ENCODE results near the gene CACNG8. TPM values are rescaled to one million over a fixed set of nuclear protein-coding genes. Genes with fewer than 3 reads are reported as not detected.

Gene CACNG8
- total RNA-seq, 1 experiment from 2014 or later: not detected

Other genes starting within 250 kb of the CACNG8 start
- gene NLRP12, start 138.6 kb upstream of the CACNG8 start, total RNA-seq (2014; rRNA removed; shearing (Covaris generic)): not detected in 2 replicates
- 35.7 and 39.7 TPM in 2 replicates for gene MYADM, start 95.1 kb upstream of the CACNG8 start, total RNA-seq (2014; rRNA removed; shearing (Covaris generic))
- gene PRKCG, start 80.7 kb upstream of the CACNG8 start, total RNA-seq (2014; rRNA removed; shearing (Covaris generic)): not detected in 2 replicates
- gene CACNG7, start 53.7 kb upstream of the CACNG8 start, total RNA-seq (2014; rRNA removed; shearing (Covaris generic)): not detected in 2 replicates
- gene CACNG6, start 28.7 kb downstream of the CACNG8 start, total RNA-seq (2014; rRNA removed; shearing (Covaris generic)): 0.11 TPM in 1 of 2 replicates, not detected in the other
- gene VSTM1, start 101.0 kb downstream of the CACNG8 start, total RNA-seq (2014; rRNA removed; shearing (Covaris generic)): not detected in 2 replicates
- not detected in 2 replicates for gene TARM1, start 118.4 kb downstream of the CACNG8 start, total RNA-seq (2014; rRNA removed; shearing (Covaris generic))
- gene OSCAR, start 137.9 kb downstream of the CACNG8 start, total RNA-seq (2014; rRNA removed; shearing (Covaris generic)): not detected in 2 replicates
- gene NDUFA3, start 139.9 kb downstream of the CACNG8 start, total RNA-seq (2014; rRNA removed; shearing (Covaris generic)): 24.2 and 51.7 TPM in 2 replicates
- 31.7 and 48.5 TPM in 2 replicates for gene TFPT, start 152.7 kb downstream of the CACNG8 start, total RNA-seq (2014; rRNA removed; shearing (Covaris generic))
- gene PRPF31, start 152.8 kb downstream of the CACNG8 start, total RNA-seq (2014; rRNA removed; shearing (Covaris generic)): 70.6 and 79.9 TPM in 2 replicates
- gene CNOT3, start 174.8 kb downstream of the CACNG8 start, total RNA-seq (2014; rRNA removed; shearing (Covaris generic)): 13.9 and 14.2 TPM in 2 replicates
- 15.8 and 18.9 TPM in 2 replicates for gene LENG1, start 196.8 kb downstream of the CACNG8 start, total RNA-seq (2014; rRNA removed; shearing (Covaris generic))
- gene TMC4, start 210.2 kb downstream of the CACNG8 start, total RNA-seq (2014; rRNA removed; shearing (Covaris generic)): 0.11 TPM in 1 of 2 replicates, not detected in the other
- gene MBOAT7, start 226.6 kb downstream of the CACNG8 start, total RNA-seq (2014; rRNA removed; shearing (Covaris generic)): 97.7 and 118 TPM in 2 replicates
- gene TSEN34, start 228.4 kb downstream of the CACNG8 start, total RNA-seq (2014; rRNA removed; shearing (Covaris generic)): 85.4 and 106 TPM in 2 replicates
- 1,209 and 2,142 TPM in 2 replicates for gene RPS9, start 237.9 kb downstream of the CACNG8 start, total RNA-seq (2014; rRNA removed; shearing (Covaris generic))

All from SJSA1 (cell line).